ENCODE results near the gene ADRM1.

DNA sequence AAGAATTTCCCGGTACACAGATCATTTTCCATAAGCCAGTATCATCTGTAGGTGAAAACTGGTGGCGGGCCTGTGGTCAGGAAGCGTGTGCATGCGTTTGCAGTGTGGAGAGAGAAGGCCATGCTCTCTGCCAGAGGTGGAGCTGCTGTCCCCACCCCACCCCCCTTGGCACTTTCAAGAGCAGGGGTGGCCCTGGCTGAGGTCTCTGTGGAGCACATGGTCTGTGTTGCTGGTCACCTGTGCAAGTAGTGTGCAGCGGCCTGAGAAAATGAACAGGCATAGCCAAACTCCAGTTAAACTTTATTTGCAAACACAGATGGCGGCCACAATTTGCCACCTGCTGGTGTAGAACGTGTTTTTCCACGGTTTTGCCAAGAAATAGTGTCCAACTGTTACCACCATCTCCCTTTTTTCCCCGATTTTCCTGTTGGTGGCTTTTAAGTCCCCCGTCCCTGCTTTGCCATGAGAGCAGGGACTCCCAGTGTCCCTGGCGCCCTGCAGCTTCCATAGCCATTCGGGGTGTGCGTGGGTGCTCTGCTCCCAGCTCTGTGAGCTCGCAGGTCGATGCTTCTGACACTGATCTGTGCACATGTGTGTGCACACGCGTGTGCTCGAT lies 2.5 kb downstream of the ADRM1 start:
- no peak for TF ChIP-seq POLR2A (IDR thresholded peaks at IDR 0.05)
- TF ChIP-seq, protein P1, sequence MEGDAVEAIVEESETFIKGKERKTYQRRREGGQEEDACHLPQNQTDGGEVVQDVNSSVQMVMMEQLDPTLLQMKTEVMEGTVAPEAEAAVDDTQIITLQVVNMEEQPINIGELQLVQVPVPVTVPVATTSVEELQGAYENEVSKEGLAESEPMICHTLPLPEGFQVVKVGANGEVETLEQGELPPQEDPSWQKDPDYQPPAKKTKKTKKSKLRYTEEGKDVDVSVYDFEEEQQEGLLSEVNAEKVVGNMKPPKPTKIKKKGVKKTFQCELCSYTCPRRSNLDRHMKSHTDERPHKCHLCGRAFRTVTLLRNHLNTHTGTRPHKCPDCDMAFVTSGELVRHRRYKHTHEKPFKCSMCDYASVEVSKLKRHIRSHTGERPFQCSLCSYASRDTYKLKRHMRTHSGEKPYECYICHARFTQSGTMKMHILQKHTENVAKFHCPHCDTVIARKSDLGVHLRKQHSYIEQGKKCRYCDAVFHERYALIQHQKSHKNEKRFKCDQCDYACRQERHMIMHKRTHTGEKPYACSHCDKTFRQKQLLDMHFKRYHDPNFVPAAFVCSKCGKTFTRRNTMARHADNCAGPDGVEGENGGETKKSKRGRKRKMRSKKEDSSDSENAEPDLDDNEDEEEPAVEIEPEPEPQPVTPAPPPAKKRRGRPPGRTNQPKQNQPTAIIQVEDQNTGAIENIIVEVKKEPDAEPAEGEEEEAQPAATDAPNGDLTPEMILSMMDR (IDR thresholded peaks at IDR 0.05): no peak
